Measurements from ENCODE around the gene SLC25A5. TPM values are rescaled to one million over a fixed set of nuclear protein-coding genes. Genes with fewer than 3 reads are reported as not detected.

The SLC25A5 gene
- total RNA-seq, 1 experiment from 2014 or later = 573 TPM

GRCh38 chrX:119465555-119465954 lies 2.7 kb upstream of the SLC25A5 start:
- Mint-ChIP-seq H3K27ac (no peak overlapping the region), H3K27me3 (ENCODE audit: low read depth) (no peaks in the 10 kb centered on the region), H3K4me3 (no peak overlapping the region), H3K36me3 (peaks cover 15% of the 10 kb centered on the region), H3K9me3 (no peaks in the 10 kb centered on the region), H3K4me1 (0 out of 2 replicates have a peak, but pooled peaks cover 5% of the 10 kb centered on the region)
- POLR2A ChIA-PET = no interaction called here
- DNase-seq (ENCODE audit: low spot score) = no peak
- TF ChIP-seq TCF7 (CRISPR knock-in tag; IDR thresholded peaks at IDR 0.05; ENCODE audit: low read depth) = no peak
- TF ChIP-seq NFATC4 (CRISPR knock-in tag; IDR thresholded peaks at IDR 0.05) = no peak
- no peak for TF ChIP-seq ZNF232 (CRISPR knock-in tag; IDR thresholded peaks at IDR 0.05)
- TF ChIP-seq FOXK1 (CRISPR knock-in tag; IDR thresholded peaks at IDR 0.05) = no peak
- no peak for TF ChIP-seq E2F4 (CRISPR knock-in tag; IDR thresholded peaks at IDR 0.05; ENCODE audit: borderline replicate concordance, low read depth)
- TF ChIP-seq IRF1 (CRISPR knock-in tag; IDR thresholded peaks at IDR 0.05) = no peak
- TF ChIP-seq NR2C2 (CRISPR knock-in tag; IDR thresholded peaks at IDR 0.05) = no peak
- TF ChIP-seq ERG (CRISPR knock-in tag; IDR thresholded peaks at IDR 0.05) = no peak
- TF ChIP-seq ZNF121 (CRISPR knock-in tag; IDR thresholded peaks at IDR 0.05) = no peak
- no peak for TF ChIP-seq TP53 (CRISPR knock-in tag; IDR thresholded peaks at IDR 0.05)
- TF ChIP-seq HMGXB4 (CRISPR knock-in tag; IDR thresholded peaks at IDR 0.05) = no peak
- TF ChIP-seq ZNF138 (CRISPR knock-in tag; conservative IDR thresholded peaks at IDR 0.05) = no peak
- TF ChIP-seq ZNF532 (CRISPR knock-in tag; IDR thresholded peaks at IDR 0.05; ENCODE audit: borderline replicate concordance) = no peak
- no peak for TF ChIP-seq RORB (CRISPR knock-in tag; IDR thresholded peaks at IDR 0.05)
- no peak for TF ChIP-seq HMGA2 (CRISPR knock-in tag; IDR thresholded peaks at IDR 0.05)
- no peak for TF ChIP-seq NFYB (CRISPR knock-in tag; conservative IDR thresholded peaks at IDR 0.05; ENCODE audit: low read depth)
- no peak for TF ChIP-seq NR1H2 (CRISPR knock-in tag; IDR thresholded peaks at IDR 0.05)
- ATAC-seq = no peak
- CTCF ChIA-PET = interaction anchor here (1.2 kb wide), 1 partner anchor 17 kb away, joined by 3 read pairs; no protein-coding TSS in a partner anchor

GRCh38 chrX:119466970-119467369 lies 1.3 kb upstream of the SLC25A5 start:
- Mint-ChIP-seq H3K9me3 (no peaks in the 10 kb centered on the region), H3K27ac (no peak overlapping the region), H3K36me3 (peaks cover 19% of the 10 kb centered on the region), H3K4me3 (no peak overlapping the region), H3K4me1 (0 out of 2 replicates have a peak, but pooled peaks cover 5% of the 10 kb centered on the region), H3K27me3 (ENCODE audit: low read depth) (no peaks in the 10 kb centered on the region)
- no peak for ATAC-seq
- DNase-seq (ENCODE audit: low spot score) = no peak
- ChIA-PET POLR2A (no interaction called here), CTCF (no interaction called here)
- no peak for TF ChIP-seq STAT6 (CRISPR knock-in tag; conservative IDR thresholded peaks at IDR 0.05; ENCODE audit: low read depth)
- TF ChIP-seq ZNF263 (CRISPR knock-in tag; IDR thresholded peaks at IDR 0.05; ENCODE audit: low read depth) = no peak
- TF ChIP-seq NR3C1 (CRISPR knock-in tag; conservative IDR thresholded peaks at IDR 0.05; ENCODE audit: low read depth) = no peak
- TF ChIP-seq ZNF671 (CRISPR knock-in tag; IDR thresholded peaks at IDR 0.05) = no peak
- no peak for TF ChIP-seq NR1H2 (CRISPR knock-in tag; IDR thresholded peaks at IDR 0.05)
- no peak for TF ChIP-seq TEAD1 (CRISPR knock-in tag; IDR thresholded peaks at IDR 0.05)
- no peak for TF ChIP-seq FOXJ3 (CRISPR knock-in tag; IDR thresholded peaks at IDR 0.05; ENCODE audit: borderline replicate concordance)
- TF ChIP-seq FOXP1 (CRISPR knock-in tag; IDR thresholded peaks at IDR 0.05; ENCODE audit: borderline replicate concordance) = no peak
- no peak for TF ChIP-seq ERG (CRISPR knock-in tag; IDR thresholded peaks at IDR 0.05)
